ENCODE data around the gene CFAP73.

CFAP73 gene

DNA sequence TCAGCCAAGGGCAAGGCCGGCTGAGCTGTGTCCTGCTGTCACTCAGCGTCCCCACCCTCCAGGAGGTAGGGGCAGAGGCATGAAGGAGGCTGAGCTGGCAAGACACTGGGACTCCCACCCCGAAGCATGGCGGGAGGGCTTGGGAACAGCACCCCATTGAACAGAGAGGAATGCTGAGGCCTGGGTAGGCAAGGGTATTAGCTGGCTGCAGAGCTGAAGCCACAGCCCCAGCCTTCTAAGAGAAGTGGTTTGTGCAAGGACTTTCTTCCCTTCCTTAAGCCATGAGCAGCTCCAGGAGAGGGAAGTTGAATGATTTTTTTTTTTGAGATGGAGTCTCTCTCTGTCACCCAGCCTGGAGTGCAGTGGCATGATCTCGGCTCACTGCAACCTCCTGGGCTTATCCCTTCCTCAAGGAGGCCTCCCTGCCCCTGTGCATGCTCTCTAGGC is 6.6 kb upstream of the CFAP73 start:
- no peak for DNase-seq

DNA sequence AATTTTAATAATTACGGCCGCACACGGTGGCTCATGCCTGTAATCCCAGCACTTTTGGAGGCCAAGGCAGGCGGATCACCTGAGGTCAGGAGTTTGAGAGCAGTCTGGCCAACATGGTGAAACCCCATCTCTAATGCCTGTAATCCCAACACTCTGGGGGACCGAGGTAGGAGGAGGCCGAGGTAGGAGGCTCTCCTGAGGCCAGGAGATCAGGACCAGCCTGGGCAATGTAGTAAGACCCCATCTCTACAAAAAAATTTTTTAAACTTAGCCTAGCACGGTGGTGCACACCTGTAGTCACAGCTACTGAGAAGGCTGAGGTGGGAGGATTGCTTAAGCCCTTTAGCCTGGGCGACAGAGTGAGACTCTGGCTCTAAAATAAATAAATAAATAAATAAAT is 5.6 kb upstream of the CFAP73 start:
- no peak for DNase-seq

DNA sequence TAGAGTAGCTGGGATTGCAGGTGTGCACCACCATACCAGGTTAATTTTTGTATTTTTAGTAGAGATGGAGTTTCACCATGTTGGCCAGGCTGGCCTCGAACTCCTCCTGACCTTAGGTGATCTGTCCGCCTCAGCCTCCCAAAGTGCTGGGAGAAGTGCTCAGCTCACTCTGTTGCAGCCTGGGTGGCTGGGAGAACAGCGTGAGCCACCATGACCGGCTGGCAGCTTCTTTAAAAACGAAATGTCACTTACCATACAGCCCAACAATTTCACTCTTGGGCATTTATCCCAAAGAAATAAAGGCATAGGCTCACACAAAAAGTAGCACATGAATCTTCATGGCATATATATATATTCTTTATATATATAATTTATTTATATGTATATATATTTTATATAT is 4.7 kb upstream of the CFAP73 start:
- DNase-seq: no peak

DNA sequence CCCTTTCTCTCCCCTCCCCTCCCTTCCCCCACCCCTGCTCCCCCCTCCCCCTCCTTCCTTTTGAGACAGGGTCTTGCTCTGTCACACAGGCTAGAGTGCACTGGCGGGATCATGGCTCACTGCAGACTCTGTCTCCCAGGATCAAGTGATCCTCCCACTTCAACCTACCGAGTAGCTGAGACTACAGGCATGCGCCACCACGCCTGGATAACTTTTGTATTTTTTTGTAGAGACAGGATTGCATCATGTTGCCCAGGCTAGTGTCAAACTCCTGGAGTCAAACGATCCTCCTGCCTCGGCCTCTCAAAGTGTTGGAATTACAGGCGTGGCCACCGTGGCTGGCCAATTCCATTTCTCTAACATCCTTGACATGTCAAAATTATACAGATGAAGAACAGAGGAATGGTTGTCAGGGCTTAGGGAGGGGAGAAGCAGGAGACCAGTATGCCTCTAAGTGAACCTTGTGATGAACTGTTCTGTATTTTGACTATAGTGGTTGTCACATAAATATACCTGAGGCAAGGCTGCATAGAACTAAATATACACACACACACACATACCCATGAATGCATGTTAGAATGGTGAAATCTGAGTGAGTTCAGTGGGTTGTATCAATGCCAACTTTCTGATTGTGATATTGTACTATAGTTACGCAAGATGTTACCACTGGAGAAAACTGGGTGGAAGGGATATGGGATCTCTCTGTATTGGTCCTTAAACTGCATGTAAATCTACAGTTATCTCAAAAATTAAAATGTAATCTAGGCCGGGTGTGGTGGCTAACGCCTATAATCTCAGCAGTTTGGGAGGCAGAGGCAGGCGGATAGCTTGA is 3.6 kb upstream of the CFAP73 start:
- DNase-seq: no peak

DNA sequence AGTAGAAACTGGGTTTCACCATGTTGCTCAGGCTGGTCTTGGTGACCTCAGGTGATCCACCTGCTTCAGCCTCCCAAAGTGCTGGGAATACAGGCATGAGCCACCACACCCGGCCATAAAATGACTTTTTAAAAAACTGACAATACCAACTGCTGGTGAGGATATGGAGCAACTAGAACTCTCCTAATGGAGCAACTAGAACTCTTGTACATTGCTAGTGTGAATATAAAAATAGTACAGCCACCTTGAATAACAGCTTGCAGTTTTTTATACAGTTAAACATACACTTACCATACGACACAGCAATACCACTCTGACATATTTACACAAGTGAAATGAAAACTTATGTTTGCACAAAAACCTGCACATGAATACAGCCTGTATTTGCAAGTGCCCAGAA is 2.5 kb upstream of the CFAP73 start:
- DNase-seq: no peak

GRCh38 chr12:113151655-113152054 is 2.1 kb downstream of the CFAP73 start:
- no peak for DNase-seq

- no peak for DNase-seq
Measured at GRCh38 chr12:113152196-113152834, 2.8 kb downstream of the CFAP73 start.

DNA sequence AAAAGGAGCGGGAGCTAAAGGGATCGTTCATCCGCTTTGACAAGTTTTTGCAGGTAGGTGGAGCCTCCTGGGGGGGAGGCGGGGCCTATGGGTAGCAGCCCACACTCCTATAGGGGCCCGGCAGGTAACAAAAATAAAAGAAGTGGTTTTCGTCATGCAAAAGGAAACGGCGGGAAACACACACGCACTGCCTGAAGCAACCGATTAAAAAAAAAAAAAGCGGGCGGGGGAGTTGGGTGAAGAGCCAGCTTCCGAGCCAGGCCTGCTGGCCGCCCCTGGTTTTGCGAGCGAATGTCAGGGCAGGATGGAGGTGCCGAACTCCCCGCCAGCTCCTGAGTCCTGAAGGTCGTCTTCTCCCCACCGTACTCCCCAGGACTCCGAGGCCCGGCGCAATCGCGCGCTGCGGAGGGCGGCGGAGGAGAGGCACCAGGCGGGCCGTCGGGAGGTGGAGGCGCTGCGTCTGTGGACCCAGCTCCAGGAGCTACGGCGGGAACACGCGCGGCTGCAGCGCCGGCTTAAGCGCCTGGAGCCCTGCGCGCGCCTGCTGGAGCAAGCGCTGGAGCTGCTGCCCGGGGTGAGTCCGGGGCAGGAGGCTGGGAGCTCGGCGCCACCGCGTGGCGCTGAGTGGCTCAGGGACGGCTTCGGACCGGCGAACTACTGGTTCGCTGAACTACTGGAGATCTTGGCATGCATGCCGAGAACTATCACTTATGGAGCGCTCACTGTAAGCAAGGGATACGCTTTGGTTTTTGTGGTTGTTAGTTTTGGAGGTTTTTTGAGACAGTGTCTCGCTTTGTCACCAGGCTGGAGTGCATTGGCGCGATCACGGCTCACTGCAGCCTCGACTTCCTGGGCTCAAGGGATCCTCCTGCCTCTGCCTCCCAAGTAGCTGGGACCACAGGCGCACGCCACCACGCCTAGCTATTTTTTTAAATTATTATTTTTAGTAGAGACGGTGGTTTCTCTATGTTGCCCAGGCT is 3.6 kb downstream of the CFAP73 start:
- DNase-seq: peak in 4 of 5 experiments; percentile 22 to 73 (median 58)

DNA sequence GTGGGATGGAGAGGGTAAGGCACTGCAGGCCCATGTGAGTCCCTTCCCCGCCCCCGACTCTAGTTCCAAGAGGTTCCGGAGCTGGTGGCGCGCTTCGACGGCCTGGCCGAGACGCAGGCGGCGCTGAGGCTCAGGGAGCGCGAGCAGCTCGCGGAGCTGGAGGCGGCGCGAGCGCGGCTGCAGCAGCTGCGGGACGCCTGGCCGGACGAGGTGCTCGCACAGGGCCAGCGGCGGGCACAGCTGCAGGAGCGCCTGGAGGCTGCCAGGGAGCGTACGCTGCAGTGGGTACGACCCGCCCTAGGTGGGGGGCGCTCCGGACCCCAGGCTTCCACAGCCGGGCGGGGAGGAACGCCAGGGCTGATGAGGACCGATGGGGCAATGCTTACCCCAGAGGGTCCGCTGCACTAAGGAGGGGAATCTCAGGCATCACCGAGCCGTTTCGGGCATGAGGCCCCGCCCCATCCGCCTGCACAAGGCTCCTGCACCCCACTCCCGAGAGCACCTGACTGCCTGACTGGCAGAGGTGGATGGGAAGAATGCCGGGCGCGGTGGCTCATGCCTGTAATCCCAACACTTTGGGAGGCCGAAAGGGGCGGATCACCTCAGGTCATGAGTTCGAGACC is 4.9 kb downstream of the CFAP73 start:
- DNase-seq: peak in 1 of 5 experiments; percentile 34

GRCh38 chr12:113155060-113155459 is 5.5 kb downstream of the CFAP73 start:
- no peak for DNase-seq

DNA sequence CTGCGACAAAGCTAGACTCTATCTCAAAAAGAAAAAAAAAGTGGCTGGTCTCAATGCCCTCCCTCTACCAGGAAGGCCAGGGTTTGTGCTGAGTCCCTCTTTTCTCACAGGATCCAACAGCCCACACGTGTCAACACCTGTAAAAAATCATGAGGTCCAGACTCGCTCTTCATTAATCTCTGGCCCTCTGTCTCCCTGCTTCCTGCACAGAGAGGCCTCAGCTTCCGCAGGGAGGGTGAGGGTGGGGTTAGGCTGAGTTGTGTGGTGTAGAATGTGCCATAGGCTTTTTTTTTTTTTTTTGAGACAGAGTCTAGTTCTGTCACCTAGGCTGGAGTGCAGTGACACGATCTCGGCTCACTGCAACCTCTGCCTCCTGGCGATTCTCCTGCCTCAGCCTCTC is 6.1 kb downstream of the CFAP73 start:
- no peak for DNase-seq

GRCh38 chr12:113157218-113157859 is 7.8 kb downstream of the CFAP73 start:
- no peak for DNase-seq

- no peak for DNase-seq
Measured at GRCh38 chr12:113158439-113159203, 9.1 kb downstream of the CFAP73 start.

GRCh38 chr12:113159937-113160336 is 10.4 kb downstream of the CFAP73 start:
- DNase-seq: no peak

GRCh38 chr12:113161415-113162016 is 12.0 kb downstream of the CFAP73 start:
- peak in 1 of 5 experiments; percentile 55 for DNase-seq

- DNase-seq: no peak
Measured at GRCh38 chr12:113162102-113163029, 12.8 kb downstream of the CFAP73 start.

DNA sequence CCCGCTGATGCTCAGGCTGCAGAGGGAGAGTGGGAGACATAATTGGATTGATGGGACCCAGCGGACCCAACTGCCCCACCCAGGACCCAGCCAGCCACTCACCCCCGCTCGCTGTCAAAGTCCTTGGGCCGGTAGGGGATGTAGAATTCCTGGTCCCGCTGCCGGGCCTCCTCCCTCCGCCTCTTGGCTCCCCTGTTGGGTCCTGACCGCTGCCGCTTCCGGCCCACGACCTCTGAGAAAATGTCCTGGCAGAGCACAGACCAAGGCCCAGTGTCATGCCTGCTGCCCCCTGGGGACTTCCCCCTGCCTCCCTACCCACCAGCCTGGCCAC is 13.5 kb downstream of the CFAP73 start:
- DNase-seq: no peak

DNA sequence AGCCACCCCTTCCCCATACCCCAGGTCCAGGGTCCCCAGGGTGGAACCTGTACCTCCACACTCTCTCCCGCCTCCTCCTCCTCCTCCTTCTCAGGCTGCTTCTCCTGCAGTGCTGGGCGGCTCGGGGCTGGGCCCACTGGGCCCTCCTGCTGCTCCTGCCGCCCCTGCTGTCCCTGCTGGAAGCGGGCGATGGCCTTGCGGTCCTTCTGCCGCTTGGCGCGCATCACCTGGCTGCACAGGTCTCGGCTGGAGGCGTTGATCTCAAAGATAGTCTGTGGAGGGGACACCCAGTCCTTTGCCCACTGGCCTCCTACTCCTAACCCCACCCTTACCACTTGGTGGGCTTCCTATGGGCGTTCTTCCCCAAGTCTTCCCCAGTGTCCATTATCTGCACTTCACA is 14.5 kb downstream of the CFAP73 start:
- DNase-seq: no peak

- DNase-seq: no peak
Measured at GRCh38 chr12:113165521-113166450, 16.3 kb downstream of the CFAP73 start.
